ENCODE results near the gene CLVS2. TPM values are rescaled to one million over a fixed set of nuclear protein-coding genes. Genes with fewer than 3 reads are reported as not detected.

Gene CLVS2, protein sequence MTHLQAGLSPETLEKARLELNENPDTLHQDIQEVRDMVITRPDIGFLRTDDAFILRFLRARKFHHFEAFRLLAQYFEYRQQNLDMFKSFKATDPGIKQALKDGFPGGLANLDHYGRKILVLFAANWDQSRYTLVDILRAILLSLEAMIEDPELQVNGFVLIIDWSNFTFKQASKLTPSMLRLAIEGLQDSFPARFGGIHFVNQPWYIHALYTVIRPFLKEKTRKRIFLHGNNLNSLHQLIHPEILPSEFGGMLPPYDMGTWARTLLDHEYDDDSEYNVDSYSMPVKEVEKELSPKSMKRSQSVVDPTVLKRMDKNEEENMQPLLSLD
- not detected in 2 replicates for total RNA-seq

GRCh38 chr6:122995921-122996793 lies at the start of gene CLVS2:
Gene CLVS2, plus strand, starts transcription at chr6:122996235. Its CDS starts 1,543 bp downstream, at chr6:122997778.

Other genes starting within 250 kb of the CLVS2 start
- gene FABP7, start 216.5 kb upstream of the CLVS2 start, total RNA-seq = not detected in 2 replicates
- 4.2 and 5.0 TPM in 2 replicates for gene SMPDL3A, start 207.0 kb upstream of the CLVS2 start, total RNA-seq